Muscle layer of duodenum (tissue), 2 donors: Measurements from ENCODE around the gene IFI35.

Experiments used
- H3K27ac ChIP-seq: one replicate; pipeline ENCODE4 v1.7.0; 2013; ENCODE audit warnings: mild to moderate bottlenecking, low read length
- H3K27me3 ChIP-seq: one replicate; pipeline ENCODE4 v1.7.0; 2013; ENCODE audit warnings: low read depth, mild to moderate bottlenecking, control low read depth, low read length
- H3K36me3 ChIP-seq, 2 donors: one replicate each; pipeline ENCODE4 v1.7.0; 2013; ENCODE audit warnings: low read length in 2 of 2, control low read depth in 1 of 2, mild to moderate bottlenecking in 1 of 2; ENCODE audit not compliant: insufficient read depth in 2 of 2, control insufficient read depth in 1 of 2
- H3K4me1 ChIP-seq, 2 donors: one replicate each; pipeline ENCODE4 v1.7.0; 2013; ENCODE audit warnings: low read length in 2 of 2, mild to moderate bottlenecking in 2 of 2, control low read depth in 1 of 2, moderate library complexity in 1 of 2; ENCODE audit not compliant: insufficient read depth in 2 of 2, control insufficient read depth in 1 of 2
- H3K4me3 ChIP-seq, 2 donors: one replicate each; pipeline ENCODE4 v1.7.0; 2013; ENCODE audit warnings: low read length in 2 of 2, low read depth in 1 of 2, mild to moderate bottlenecking in 1 of 2
- H3K9me3 ChIP-seq, 2 donors: one replicate each; pipeline ENCODE4 v1.7.0; 2013; ENCODE audit warnings: low read length in 2 of 2, control low read depth in 1 of 2, mild to moderate bottlenecking in 1 of 2; ENCODE audit not compliant: control insufficient read depth in 1 of 2
- donor health status: healthy.

Gene IFI35

GRCh38 chr17:43018008-43018853 lies 11.6 kb downstream of the IFI35 start:
- H3K27me3 ChIP-seq = no peaks in the 10 kb centered on the region
- H3K4me1 ChIP-seq = peaks cover 17 to 53% of the 10 kb centered on the region in 2 donors
- H3K4me3 ChIP-seq = no peak overlapping the region
- peak overlapping the region; percentile 11 for H3K27ac ChIP-seq
- H3K9me3 ChIP-seq = no peaks in the 10 kb centered on the region
- peaks cover 15 to 49% of the 10 kb centered on the region in 2 donors for H3K36me3 ChIP-seq

- Histone ChIP-seq H3K9me3 (no peaks in the 10 kb centered on the region), H3K4me1 (peaks cover 17 to 47% of the 10 kb centered on the region in 2 donors), H3K4me3 (no peak overlapping the region), H3K27ac (no peak overlapping the region), H3K36me3 (peaks cover 13 to 42% of the 10 kb centered on the region in 2 donors), H3K27me3 (no peaks in the 10 kb centered on the region)
These were observed 12.3 kb downstream of the IFI35 start for GRCh38 chr17:43018932-43019331.

- Histone ChIP-seq H3K9me3 (no peaks in the 10 kb centered on the region), H3K4me1 (peaks cover 17 to 43% of the 10 kb centered on the region in 2 donors), H3K4me3 (peak overlapping the region; percentile 23 to 100), H3K36me3 (peaks cover 13 to 37% of the 10 kb centered on the region in 2 donors), H3K27me3 (no peaks in the 10 kb centered on the region), H3K27ac (peak overlapping the region; percentile 75)
These were observed 12.8 kb downstream of the IFI35 start for GRCh38 chr17:43019418-43019817.

GRCh38 chr17:43020030-43020621 lies 13.5 kb downstream of the IFI35 start:
- peak overlapping the region; percentile 23 to 100 for H3K4me3 ChIP-seq
- peak overlapping the region; percentile 75 for H3K27ac ChIP-seq
- peaks cover 10 to 30% of the 10 kb centered on the region in 2 donors for H3K36me3 ChIP-seq
- no peaks in the 10 kb centered on the region for H3K9me3 ChIP-seq
- peaks cover 14 to 35% of the 10 kb centered on the region in 2 donors for H3K4me1 ChIP-seq
- no peaks in the 10 kb centered on the region for H3K27me3 ChIP-seq

DNA sequence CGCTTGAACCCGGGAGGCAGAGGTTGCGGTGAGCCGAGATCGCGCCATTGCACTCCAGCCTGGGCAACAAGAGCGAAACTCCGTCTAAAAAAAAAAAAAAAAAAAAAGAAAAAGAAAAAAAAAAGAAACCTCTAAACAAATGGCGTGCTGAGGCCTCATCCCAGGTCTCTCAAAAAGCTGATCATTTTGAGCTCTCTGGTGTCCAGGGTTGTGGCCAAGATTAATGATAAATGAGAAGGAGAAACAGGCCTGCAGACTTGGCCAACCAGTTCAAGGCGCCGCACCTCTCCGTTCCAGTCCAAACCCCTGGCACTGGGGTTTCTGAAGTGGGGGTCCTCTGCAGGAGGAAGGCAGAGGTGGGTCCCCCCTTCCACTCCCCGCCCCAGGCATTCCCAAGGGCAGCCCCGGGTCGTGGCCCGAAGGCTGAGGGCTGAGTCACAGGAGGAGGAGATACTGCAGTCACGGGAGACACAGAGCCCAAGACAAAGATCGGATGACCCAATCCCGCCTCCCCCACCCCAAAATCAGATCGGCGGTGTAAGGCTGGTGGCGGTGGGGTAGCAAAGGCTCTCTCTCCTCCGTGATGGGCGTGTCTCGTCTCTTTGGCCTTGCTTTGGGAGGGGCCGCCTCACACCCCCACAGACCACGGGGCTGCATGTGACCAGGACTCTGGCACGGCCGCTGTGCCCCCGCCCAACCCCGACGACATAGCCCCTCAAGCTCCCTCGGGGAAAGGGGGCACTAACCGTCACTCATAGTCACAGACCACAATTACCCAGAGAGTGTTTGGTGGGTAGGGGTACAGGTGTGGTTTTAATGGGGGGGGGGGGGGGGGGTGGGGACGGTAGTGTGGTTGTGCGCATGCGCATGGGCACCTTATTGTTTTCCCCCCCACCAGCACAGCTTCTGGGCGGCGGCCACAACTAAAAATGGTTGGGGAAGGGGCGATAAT lies 14.5 kb downstream of the IFI35 start:
- Histone ChIP-seq H3K4me1 (peaks cover 12 to 31% of the 10 kb centered on the region in 2 donors), H3K4me3 (peak overlapping the region; percentile 71 to 100), H3K36me3 (peaks cover 4 to 21% of the 10 kb centered on the region in 2 donors), H3K27ac (peak overlapping the region; percentile 60), H3K27me3 (no peaks in the 10 kb centered on the region), H3K9me3 (no peaks in the 10 kb centered on the region)

- Histone ChIP-seq H3K36me3 (peaks cover 3 to 12% of the 10 kb centered on the region in 2 donors), H3K4me1 (peaks cover 12 to 27% of the 10 kb centered on the region in 2 donors), H3K27me3 (no peaks in the 10 kb centered on the region), H3K9me3 (no peaks in the 10 kb centered on the region), H3K27ac (peak within 1 kb of the TSS; percentile 60), H3K4me3 (peak within 1 kb of the TSS; percentile 71 to 100)
These were observed 15.3 kb downstream of the IFI35 start, which contains the start of gene VAT1 for GRCh38 chr17:43021741-43022512. VAT1 (minus strand) TSS chr17:43022385; CDS start chr17:43022322, 63 bp downstream.

GRCh38 chr17:43024407-43025289 lies 18.1 kb downstream of the IFI35 start, which contains the start of gene RND2:
RND2 (plus strand) TSS chr17:43025231; CDS start chr17:43025348, 117 bp downstream.
- H3K27ac ChIP-seq = peak within 1 kb of the TSS; percentile 56
- no peaks in the 10 kb centered on the region for H3K9me3 ChIP-seq
- H3K27me3 ChIP-seq = no peaks in the 10 kb centered on the region
- peak within 1 kb of the TSS; percentile 68 to 79 for H3K4me3 ChIP-seq
- peaks cover 0 to 4% of the 10 kb centered on the region in 2 donors for H3K36me3 ChIP-seq
- peaks cover 3 to 9% of the 10 kb centered on the region in 2 donors for H3K4me1 ChIP-seq

GRCh38 chr17:43025290-43025657 lies 18.7 kb downstream of the IFI35 start:
- Histone ChIP-seq H3K36me3 (peaks cover 0 to 4% of the 10 kb centered on the region in 2 donors), H3K4me1 (peaks cover 0 to 3% of the 10 kb centered on the region in 2 donors), H3K9me3 (no peaks in the 10 kb centered on the region), H3K27me3 (no peaks in the 10 kb centered on the region), H3K4me3 (peak overlapping the region in 1 of 2 donors; percentile 68), H3K27ac (no peak overlapping the region)

DNA sequence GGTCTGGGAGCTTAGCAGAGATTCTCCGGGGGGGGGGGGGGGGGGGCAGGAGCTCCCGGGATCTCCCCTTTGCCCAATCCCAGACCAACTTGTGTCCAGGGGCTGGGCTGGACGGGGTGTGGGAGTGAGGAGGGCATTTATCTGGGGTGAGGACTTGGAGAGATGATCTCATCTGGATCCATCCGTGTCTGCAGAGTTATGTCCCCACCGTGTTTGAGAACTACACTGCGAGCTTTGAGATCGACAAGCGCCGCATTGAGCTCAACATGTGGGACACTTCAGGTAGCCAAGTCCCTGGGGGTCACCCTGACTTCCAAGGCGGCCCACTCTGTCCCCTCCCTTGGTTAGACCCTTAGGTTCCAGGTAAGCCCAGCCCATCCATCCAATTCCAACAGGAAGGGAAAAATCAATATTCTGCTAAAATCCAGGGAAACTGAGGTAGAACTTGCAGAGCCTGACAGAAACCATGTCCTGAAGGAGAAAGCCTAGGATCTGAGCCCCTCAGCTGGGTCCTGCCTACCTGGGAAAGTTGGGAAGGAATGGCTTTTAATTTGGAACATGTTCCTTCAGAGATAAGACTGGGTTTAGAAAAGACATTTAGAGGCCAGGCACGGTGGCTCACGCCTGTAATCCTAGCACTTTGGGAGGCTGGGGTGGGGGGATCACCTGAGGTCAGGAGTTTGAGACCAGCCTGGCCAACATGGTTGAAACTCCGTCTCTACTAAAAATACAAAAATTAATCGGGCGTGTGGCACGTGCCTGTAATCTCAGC lies 19.4 kb downstream of the IFI35 start:
- Histone ChIP-seq H3K9me3 (no peaks in the 10 kb centered on the region), H3K4me3 (peak overlapping the region in 1 of 2 donors; percentile 68), H3K27me3 (no peaks in the 10 kb centered on the region), H3K36me3 (peaks cover 0 to 4% of the 10 kb centered on the region in 2 donors), H3K4me1 (no peaks in the 10 kb centered on the region), H3K27ac (no peak overlapping the region)
